ENCODE data around the gene RAB24.
A peak's percentile ranks its signal among the peaks of the same experiment; 100 is the strongest.
"Not testable (repeated sequence)": the region's sequence is repeated elsewhere in the genome, so short reads cannot be mapped to it uniquely, and the experiment has no call there.

Gene RAB24

GRCh38 chr5:177311723-177312648 lies 8.5 kb upstream of the RAB24 start, which contains the start of gene MXD3:
Gene MXD3 (minus strand): TSS chr5:177311898. CDS start chr5:177311830, 68 bp downstream.
- peak; percentile 87 for DNase-seq (ENCODE audit: low read depth, low spot score)

GRCh38 chr5:177311392-177311722 lies 7.8 kb upstream of the RAB24 start:
- DNase-seq (ENCODE audit: low read depth, low spot score): no peak

- no peak for DNase-seq (ENCODE audit: low read depth, low spot score)
Measured at GRCh38 chr5:177310757-177311391, 7.4 kb upstream of the RAB24 start.

- DNase-seq (ENCODE audit: low read depth, low spot score): no peak
Measured at GRCh38 chr5:177310332-177310731, 6.8 kb upstream of the RAB24 start.

GRCh38 chr5:177309351-177310191 lies 6.1 kb upstream of the RAB24 start:
- DNase-seq (ENCODE audit: low read depth, low spot score): peak; percentile 55

GRCh38 chr5:177308740-177309139 lies 5.2 kb upstream of the RAB24 start:
- DNase-seq (ENCODE audit: low read depth, low spot score): no peak

GRCh38 chr5:177307544-177308363 lies 4.2 kb upstream of the RAB24 start:
- no peak for DNase-seq (ENCODE audit: low read depth, low spot score)

- DNase-seq (ENCODE audit: low read depth, low spot score): no peak
Measured at GRCh38 chr5:177306674-177307543, 3.4 kb upstream of the RAB24 start.

- DNase-seq (ENCODE audit: low read depth, low spot score): not testable (repeated sequence)
Measured at GRCh38 chr5:177306103-177306640, 2.7 kb upstream of the RAB24 start.

GRCh38 chr5:177304392-177305119 lies 1.0 kb upstream of the RAB24 start:
- DNase-seq (ENCODE audit: low read depth, low spot score): no peak

- DNase-seq (ENCODE audit: low read depth, low spot score): no peak
Measured at GRCh38 chr5:177303925-177304391, 439 bp upstream of the RAB24 start.

- no peak for DNase-seq (ENCODE audit: low read depth, low spot score)
Measured at GRCh38 chr5:177302354-177303110, 987 bp downstream of the RAB24 start.

- DNase-seq (ENCODE audit: low read depth, low spot score): no peak
Measured at GRCh38 chr5:177301503-177302165, 1.9 kb downstream of the RAB24 start.

- DNase-seq (ENCODE audit: low read depth, low spot score): no peak
Measured at GRCh38 chr5:177300951-177301350, 2.6 kb downstream of the RAB24 start.

- DNase-seq (ENCODE audit: low read depth, low spot score): no peak
Measured at GRCh38 chr5:177300236-177300880, 3.2 kb downstream of the RAB24 start.

GRCh38 chr5:177299697-177300096 lies 3.8 kb downstream of the RAB24 start:
- no peak for DNase-seq (ENCODE audit: low read depth, low spot score)

- DNase-seq (ENCODE audit: low read depth, low spot score): no peak
Measured at GRCh38 chr5:177297922-177298321, 5.6 kb downstream of the RAB24 start.

All from activated CD4-positive, CD25-positive, alpha-beta regulatory T cell treated with anti-CD3 and anti-CD28 coated beads, Interleukin-2, amount 50 U/mL, for 16 hours (primary cell).